ENCODE measurements around the gene ITGB2. TPM values are rescaled to one million over a fixed set of nuclear protein-coding genes. Genes with fewer than 3 reads are reported as not detected.
A peak's percentile ranks its signal among the peaks of the same experiment; 100 is the strongest.
"Not testable (repeated sequence)": the region's sequence is repeated elsewhere in the genome, so short reads cannot be mapped to it uniquely, and the experiment has no call there.

The ITGB2 gene
- total RNA-seq, 1 donor from 2014 or later, result 0.20 TPM

DNA sequence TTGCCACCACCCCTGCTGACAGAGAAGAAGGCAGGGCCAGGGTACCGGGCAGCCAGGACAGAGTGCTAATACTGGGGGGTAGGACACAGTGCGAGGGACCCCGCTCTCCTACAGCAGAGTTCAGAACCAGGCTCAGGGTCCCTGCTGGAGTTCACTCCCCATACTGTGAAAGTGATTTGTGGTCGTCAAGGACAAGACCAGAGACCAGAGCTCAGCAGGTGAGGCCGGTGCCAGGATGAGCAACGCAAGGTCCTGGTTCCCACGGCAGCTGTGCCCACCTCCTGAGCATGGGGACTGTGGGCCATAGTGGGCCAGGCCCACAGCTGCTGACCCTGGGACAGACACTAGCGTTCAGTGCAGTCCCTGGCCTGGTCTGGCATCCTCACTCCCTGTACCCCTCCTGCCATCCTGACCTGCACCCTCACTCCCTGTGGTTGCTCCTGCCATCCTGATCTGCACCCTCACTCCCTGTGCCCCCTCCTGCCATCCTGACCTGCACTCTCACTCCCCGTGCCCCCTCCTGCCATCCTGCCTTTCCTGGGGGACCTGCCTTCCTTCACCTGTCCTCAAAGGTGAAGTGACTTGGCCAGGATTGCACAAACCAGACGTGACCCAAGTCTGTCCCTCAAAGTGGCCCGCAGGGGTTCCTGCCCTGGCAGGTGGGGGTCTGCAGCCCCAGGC lies 33.4 kb downstream of the ITGB2 start:
- no peak for DNase-seq (ENCODE audit: low read depth in 2 of 2)

DNA sequence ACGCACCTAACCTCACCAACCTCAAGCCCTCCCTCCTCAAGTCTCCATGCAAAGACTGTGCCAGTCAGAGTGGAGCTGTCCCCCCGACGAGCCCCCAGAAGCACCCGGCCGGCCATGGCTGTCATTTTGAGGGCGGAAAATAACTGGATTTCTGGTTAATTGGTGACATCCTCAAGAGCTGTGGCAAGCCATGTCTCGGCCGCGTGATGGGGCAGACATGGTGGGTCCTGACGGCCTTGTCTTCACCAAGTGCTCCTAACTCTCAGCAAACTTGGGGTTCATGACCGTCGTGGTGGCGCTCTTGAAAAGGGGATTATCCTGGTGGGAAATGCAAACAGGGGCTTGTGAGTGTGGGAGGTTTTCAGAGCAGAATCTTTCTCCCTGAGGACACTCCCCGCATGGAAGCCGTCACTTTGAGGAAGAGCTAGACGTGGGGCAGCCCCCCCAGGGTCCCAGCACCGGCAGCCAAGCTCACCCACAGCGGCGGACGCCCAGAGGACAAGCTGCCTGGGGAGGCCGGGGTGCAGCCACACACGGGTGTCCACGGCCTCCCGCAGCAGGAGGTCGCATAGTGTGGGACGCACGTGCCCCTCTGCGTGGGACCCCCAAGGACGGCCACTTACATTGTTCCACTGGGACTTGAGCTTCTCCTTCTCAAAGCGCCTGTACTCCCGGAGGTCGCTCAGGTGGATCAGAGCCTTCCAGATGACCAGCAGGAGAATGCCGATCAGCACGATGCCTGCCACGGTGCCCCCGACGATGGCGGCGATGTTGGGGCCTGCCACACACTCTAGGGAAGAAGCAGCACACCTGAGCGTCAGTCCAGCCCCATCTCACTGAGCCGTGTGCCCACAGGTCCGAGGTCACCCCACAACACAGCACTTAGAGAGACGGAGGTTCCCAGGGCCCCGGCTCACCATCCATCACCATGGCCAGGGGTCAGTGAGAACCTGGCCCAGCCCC lies 34.3 kb downstream of the ITGB2 start:
- no peak for DNase-seq (ENCODE audit: low read depth in 2 of 2)

DNA sequence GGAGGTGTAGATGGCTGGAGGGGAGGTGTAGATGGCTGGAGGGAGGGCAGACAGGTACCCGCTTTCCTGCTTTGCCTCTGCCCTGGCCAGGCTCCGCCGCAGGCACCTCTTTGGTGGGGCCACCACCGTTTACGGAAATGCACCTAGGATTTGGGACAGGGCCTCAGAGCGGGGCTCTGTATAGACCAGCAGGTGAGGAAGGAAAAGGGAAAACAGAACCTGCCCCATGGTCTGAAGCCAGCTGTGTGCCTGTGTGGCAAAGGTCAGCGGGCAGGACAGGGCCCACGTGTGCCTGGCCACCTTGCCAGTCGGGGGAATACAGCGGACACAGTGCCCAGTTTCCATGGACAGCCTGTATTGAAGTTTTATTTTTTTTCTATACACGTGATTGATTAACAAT lies 35.1 kb downstream of the ITGB2 start:
- DNase-seq (ENCODE audit: low read depth in 2 of 2), result no peak

DNA sequence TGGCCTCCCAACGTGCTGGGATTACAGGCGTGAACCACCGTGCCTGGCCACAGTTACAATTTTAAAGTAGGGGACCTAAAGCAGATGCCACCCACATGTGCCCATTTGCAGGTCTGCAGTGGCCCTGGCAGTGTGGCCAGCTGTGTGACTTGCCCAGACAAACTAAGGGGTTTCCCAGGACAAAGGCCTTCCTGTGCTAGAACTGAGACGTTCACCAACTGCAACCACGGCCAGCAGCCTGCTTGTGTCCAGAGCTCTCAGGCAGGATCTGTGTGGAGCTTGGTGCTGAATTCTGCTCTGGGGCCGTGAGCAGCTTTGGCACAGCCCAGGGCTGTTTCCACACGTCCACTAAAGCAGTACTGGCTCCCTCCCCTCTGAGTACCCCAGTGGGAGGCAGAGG lies 36.6 kb downstream of the ITGB2 start:
- no peak for DNase-seq (ENCODE audit: low read depth in 2 of 2)

DNA sequence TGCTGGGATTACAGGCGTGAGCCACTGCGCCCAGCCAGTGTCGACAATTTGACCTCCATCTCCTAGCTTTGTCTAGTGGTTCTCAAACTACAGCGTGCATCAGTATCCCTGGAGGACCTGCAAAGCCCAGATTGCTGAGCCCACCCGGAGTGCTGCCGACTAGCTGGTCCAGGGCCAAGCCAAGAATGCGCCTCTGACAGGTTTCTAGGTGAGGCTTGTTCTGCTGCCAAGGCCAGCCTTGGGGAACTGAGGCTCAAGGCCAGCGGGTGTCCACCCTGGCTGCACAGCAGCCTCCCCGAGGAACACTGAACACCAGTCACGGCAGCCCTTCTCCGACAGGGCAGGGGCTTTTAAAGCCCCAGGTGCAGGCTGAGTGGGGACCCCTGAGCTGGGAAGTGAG lies 37.4 kb downstream of the ITGB2 start:
- DNase-seq (ENCODE audit: low read depth in 2 of 2), result no peak

DNA sequence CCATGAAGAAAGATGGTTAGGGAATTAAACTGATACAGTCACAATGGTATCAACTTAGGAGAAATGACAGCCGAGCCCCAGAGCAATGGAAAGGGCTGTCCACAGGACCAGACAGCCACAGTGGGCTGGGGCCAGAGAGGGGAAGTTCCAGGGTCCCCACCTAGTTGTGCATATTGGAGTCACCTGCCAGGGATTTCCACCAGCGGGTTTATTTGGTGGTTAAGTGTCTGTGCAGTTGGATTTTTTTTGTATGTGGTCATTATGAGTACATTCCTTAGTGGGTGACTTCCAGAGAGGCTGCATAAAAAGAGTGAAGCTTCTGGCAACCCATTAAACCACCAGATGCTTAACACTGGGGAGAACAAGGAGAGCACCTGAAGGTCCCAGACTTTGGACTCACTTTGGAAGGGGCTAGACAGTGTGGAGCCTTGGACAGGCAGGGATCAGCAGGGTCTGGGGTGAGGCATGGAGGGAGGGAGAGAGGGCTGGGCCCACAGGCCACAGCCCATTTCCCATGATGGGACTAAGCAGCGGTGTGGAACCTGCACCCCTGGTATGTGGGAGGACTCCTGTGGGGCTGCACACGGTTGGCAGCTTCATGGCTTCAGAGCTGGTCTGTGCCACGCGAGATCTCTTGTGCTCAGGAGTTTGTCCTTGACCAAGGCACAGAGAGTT lies 39.4 kb downstream of the ITGB2 start:
- no peak for DNase-seq (ENCODE audit: low read depth in 2 of 2)

DNA sequence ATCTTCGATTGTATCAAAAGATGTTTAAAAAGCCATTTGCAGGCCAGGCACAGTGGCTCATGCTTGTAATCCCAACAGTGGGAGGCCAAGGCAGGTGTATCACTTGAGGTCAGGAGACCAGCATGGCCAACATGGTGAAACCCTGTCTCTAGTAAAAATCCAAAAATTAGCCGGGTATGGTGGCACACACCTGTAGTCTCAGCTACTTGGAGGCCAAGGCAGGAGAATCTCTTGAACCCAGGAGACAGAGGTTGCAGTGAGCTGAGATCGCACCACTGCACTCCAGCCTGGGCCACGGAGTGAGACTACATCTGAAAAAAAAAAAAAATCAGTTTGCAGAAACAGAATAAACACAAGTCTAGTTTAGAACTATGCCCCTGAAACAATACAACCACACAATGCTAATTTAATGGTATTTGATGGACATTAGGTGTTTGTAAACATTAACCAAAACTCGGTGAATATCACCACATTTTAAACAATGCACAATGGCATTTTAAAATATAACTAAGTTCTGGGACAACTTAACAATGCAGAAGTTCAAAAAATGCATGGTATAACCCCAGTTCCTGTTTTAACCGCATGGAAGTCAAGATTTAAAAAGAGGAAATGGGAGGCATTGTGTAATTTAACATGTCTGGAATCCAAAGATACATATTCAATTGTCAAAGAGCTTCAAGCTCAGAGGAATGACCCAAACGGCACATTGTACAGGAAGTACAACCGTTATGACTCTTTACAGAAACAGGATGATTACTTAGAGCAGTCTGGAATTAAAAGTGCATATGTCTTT lies 40.1 kb downstream of the ITGB2 start:
- peak; percentile 72 to 95 for DNase-seq (ENCODE audit: low read depth in 2 of 2)

DNA sequence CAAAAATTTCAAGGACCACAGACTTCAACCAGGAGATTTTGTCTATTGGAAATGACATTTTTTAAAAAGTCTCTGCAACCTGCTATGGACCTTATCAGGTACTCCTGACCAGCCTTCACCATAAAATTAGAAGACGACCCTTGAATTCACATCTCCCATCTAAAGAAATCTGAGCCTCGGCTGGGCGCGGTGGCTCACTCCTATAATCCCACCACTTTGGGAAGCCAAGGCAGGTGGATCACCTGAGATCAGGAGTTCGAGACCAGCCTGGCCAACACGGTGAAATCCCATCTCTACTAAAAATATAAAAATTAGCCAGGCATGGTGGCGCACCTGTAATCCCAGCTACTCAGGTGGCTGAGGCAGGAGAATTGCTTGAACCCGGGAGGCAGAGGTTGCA lies 41.5 kb downstream of the ITGB2 start:
- not testable (repeated sequence) for DNase-seq (ENCODE audit: low read depth in 2 of 2)

DNA sequence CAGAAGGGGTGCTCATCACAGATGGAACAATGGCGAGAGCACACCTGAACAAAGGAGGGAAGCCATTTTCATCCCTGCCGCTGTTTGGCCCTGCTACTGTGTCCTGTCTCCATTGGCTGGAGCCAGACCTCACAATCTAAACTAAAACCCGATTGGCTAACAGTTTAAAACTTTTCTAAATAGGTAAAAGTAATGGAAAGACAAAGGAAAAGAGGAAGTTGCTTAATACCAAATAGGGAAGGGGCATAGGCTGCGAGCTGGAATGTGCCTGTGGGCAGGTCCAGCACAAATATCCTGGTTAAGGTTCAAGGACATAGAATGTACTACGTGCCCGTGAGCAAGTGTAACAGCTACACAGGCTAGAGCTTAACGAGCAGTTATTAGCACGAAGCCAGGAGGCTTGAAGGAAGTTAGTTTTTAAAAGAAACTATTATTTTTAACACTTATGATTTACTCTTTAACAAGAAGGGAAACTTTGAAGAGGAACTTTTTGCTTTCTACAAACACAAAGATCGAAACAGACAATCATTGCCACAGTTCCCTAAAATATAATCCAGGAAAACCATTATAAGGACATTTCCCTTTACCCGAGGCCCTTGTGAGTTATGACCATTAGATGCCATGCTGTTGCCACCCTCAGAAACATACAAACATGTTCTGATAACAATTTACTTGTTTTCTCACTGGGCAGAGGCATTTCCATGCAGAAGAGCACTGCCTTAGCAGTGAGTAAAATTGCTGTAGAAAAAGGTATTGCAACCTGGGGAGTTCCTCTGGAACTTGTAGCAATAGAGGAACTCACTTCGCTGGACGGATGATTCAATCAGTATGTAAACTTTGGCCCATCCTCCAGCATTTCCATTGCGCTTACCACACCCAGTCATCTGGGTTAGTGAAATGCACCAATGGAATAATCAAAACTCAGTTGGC lies 42.4 kb downstream of the ITGB2 start:
- peak; percentile 52 to 82 for DNase-seq (ENCODE audit: low read depth in 2 of 2)

DNA sequence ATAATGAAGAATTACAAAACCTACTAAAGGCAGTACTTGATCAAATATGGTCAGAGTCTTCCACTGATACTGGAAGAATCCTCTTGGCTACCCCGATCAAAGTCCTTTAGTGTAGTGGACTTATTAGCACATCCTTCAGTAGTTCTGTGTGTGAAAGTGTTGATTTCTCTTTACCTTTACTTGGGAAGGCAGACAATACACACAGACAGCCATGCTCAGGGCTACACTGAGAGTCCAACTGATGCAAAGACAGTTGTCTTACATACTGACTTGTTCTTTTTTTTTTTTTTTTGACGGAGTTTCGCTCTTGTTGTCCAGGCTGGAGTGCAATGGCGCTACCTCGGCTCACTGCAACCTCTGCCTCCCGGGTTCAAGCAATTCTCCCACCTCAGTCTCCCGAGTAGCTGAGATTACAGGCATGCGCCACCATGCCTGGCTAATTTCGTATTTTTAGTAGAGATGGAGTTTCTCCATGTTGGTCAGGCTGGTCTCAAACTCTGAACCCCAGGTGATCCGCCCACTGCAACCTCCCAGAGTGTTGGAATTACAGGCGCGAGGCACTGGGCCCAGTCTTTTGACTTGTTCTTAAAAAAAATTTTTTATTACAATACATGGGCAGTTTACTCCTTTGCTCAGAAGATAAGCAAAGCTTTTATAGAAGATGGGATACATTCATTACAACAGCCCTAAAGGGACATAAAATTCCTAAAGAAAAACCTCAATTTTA lies 43.7 kb downstream of the ITGB2 start:
- DNase-seq (ENCODE audit: low read depth in 2 of 2), result no peak

DNA sequence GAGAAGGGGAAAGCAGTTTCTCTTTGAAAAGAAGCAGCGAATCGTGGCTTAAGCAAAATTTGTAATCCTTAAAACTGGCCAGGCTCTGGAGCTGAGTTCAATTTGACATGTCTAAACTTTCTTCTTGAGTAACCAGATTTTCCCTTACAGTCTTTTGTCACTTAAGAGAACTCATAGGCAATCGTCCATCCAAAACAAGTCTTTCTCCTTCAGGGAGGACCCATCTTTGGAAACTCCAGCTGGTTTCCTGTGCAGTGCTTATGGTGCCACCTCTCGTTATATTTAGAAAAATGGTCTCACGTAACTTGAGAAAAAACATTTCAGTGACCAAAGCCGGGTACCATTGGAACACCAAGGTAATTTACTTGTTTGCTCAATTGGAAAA lies 45.4 kb downstream of the ITGB2 start:
- DNase-seq (ENCODE audit: low read depth in 2 of 2), result peak; percentile 37 to 72

DNA sequence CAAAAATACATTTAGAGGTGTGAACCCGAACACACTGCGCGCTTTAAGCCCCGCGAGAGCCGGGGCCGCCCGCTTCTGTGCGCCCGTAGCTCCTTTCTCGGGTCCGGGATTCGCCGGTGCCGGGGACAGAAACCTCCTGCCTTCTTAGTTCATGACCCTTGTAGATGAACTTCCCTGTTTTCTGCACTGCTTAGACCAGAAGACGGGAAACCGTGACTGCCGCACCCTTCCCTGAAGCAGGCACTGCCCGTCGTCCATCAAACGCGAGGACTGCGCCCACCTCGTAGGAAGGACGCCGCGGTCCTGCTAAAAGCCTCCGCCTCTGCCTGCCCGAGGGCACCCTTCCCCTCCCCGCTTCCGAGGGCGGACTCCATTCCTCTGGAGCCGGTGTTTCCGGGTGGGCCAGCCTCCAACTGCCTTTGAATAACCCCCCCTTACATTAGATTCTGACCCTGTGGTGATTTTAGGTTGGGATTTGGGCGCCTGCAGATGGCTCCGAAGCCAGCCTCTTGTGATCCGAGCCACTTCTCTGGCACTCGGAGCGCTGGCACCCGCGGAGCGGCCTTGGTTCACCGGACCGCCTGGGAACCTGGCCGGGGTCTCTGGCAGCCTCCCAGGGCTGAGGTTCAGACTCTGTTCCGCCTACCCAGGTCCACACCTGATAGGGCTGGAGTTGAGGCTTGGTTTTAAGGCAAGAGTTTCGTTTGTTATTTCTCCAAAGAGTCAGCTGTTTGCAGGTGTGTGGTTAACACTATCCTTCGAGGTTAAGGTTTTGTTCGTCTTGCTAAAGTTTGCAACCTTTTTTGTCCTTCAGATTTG lies 46.0 kb downstream of the ITGB2 start:
- DNase-seq (ENCODE audit: low read depth in 2 of 2), result peak; percentile 57 to 65

DNA sequence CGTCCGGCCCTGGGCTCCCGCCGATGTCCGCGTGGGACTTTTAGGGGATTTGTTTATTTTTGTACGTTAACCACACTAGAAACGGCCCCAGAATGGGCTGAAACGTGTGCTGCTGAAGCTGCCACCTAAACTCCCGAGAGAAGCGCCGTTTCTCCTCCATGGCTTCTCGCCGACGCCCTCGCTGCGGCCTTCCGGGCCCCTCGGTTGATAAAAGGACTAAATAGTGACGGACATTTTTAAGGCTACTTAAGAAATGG lies 46.5 kb downstream of the ITGB2 start:
- no peak for DNase-seq (ENCODE audit: low read depth in 2 of 2)

DNA sequence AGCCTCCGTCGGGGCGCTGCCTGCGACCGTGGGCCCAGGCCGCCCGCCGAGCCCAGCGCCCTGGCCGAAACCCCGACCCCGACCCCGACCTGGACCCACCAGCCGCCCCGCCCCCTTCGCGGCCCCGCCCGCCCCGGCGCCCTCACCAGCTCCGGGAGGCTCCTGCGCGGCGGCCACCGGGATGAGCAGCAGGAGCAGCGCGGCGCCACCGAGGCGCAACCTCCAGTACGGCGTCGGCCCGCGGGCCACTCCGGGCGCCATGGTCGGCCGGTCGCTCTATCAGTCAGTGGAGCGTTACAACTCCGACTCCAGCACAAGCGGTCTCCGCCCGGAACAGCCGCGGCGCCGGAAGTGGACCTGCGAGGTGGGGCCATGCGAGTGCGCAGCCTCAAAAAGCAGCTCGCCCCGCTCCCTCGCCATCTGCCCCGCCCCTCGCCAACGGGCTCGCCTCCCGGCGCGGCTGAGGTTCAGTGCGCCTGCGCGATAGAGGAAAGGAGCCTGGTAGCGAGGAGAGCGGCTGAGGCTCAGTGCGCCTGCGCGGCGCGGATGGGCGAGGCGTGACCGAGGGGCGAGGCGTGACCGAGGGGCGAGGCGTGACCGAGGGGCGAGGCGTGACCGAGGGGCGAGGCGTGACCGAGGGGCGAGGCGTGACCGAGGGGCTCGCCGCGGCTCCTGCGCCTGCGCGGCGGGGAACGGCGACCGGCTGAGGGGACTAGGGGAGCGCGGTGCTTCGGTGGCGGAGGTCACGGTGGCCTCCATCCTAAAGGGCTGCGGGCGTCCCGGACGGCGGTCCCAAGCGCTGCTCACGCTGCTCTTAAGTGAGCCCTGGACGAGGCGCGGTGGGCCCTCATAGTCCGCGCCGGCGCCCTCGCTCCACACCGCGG lies 47.1 kb downstream of the ITGB2 start, which contains the start of gene PTTG1IP:
Gene PTTG1IP, minus strand, starts transcription at position 335 of the 884 bp plus-strand sequence. Its CDS starts 74 bp downstream, at position 261.
- DNase-seq (ENCODE audit: low read depth in 2 of 2), result peak; percentile 97 to 99

DNA sequence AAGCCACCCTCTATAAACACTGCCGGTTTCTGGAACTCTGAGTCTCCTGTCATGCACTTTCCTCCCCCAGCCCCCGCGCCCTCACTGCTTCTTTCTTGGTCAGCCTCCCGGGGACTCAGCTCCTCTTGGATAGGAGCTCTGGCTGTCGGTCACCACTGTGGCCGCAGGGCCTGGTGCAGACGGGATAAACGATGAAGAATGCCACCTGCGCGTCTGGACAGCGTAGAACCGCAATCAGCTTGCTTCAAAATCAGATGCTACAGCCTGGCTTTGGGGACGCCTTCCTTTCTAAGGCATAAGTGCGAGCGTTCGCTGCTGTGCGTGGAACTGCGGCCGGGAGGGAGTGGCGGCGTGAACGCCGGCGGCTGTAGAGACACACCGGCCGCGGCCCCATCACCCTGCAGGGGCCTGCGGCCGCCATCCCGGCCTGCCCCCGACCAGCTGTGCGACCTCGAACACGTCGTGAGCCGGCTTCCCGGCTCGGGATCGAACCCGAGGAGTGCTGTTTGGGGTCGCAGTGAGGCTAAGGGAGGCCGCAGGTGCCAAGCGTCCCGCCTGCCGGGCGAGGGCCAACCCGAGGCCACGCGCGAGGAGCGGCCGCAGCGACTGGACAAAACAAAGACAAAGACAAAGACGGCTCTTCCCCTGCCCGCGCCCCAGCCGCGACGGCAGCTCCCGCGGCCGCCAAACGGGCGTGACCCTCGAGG lies 47.9 kb downstream of the ITGB2 start:
- DNase-seq (ENCODE audit: low read depth in 2 of 2), result peak in 1 of 2 donors; percentile 64

DNA sequence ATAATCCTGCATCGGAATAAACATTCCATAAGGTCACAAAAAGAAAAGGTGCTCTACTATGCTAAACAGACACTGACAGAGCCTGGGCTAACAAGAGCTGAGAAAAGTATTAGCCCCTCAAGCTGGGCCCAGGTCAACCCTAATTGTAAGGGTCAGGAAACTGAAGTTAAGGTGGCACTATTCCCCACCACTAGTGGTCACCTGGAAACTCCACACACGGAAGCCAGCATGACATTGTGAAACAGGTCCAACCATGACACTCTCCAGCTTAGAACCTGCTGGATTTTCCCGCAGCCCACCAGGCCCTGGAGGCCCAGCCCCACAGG lies 48.4 kb downstream of the ITGB2 start:
- DNase-seq (ENCODE audit: low read depth in 2 of 2), result peak in 1 of 2 donors; percentile 67

DNA sequence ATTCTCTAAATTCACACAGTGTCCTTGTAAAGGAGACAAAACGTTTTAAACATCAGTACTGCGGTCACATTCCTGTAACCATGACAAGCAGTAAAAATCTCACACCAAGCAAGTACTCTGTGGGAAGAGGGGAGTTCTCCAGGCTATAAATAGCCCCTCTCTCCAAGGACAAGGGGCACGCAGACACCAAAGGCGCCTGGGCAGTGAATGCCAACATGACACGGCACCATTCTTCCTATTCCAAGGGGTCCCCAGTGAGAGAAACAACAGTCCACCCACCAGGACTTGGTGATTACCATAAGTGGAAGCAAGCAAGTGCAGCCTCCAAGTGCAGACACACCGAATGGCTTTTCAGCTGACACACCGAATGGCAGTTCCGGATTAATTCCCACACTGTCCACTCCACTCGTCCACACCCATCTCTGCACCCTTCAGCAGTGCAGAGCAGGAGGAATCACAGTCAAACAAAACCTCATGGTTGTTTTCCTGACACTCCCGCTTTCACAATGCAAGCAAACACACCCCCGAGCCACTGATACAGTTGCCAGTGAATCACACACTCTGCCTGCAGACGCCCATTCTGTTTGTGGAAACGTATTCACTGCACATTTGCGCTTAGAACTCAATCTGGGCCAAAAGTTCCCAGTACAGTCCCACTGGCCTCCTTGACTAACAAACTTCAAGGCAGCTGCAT lies 49.0 kb downstream of the ITGB2 start:
- DNase-seq (ENCODE audit: low read depth in 2 of 2), result peak; percentile 70 to 77

Data from lung microvascular endothelial cell (primary cell).